HCT116 (cell line): ENCODE measurements around the gene RASGEF1C. TPM values are rescaled to one million over a fixed set of nuclear protein-coding genes. Genes with fewer than 3 reads are reported as not detected.

ENCODE experiments used
- ATAC-seq: fragments of 200-7000 bp; cut with Tn5 transposase; 2 replicates; pipeline ENCODE4 v1.9.1; 2020; ENCODE audit warnings: mild to moderate bottlenecking, moderate library complexity
- BruUV-seq: library from RNA; stranded (reverse); fragments of 400-500 nt; replicated peaks from 2 replicates; lab custom pipeline; 2021; lab: Mats Ljungman, UMichigan
- CTCF ChIA-PET: fragments of 300-600 bp; sonication (Branson Sonifier 250); formaldehyde crosslinking; loops from one replicate; lab custom pipeline; 2021; ENCODE audit warnings: antibody characterized with exemption; lab: Charles Lee
- POLR2A ChIA-PET: fragments of 300-600, 350-600 bp; sonication (Branson Sonifier 250); formaldehyde crosslinking; loops from one replicate; lab custom pipeline; 2021; ENCODE audit warnings: antibody characterized with exemption; lab: Charles Lee
- RAD21 ChIA-PET, 2 experiments: fragments of 300-600 bp; sonication (Branson Sonifier 250); formaldehyde crosslinking; loops; one replicate each; lab custom pipeline; 2023; ENCODE audit warnings: low total read pairs in 2 of 2; ENCODE audit not compliant: uncharacterized antibody in 2 of 2, unreplicated experiment in 2 of 2, low non-redundant PET in 1 of 2; lab: Charles Lee
- DNase-seq: peaks from one replicate; pipeline ENCODE4 v3.0.0-alpha.2; 2010; ENCODE audit warnings: low read depth, low spot score
- H2AFZ ChIP-seq: fragments of 200-600 bp; shearing (Covaris generic), sonication (generic); 2 replicates; pipeline ENCODE4 v1.6.1; 2017; ENCODE audit warnings: low read depth, mixed run types, mixed read lengths, antibody characterized with exemption, low read length; ENCODE audit not compliant: poor library complexity, severe bottlenecking
- H3K27ac ChIP-seq: 2 replicates; pipeline ENCODE4 v1.5.1; 2012; ENCODE audit warnings: low read depth, low read length
- H3K27me3 ChIP-seq: fragments of 200-600 bp; sonication (generic); 2 replicates; pipeline ENCODE4 v1.6.1; 2016; ENCODE audit warnings: mixed run types, low read length, mixed read lengths; ENCODE audit not compliant: insufficient read depth
- H3K36me3 ChIP-seq, 2 experiments: fragments of 200-500 bp in 1 of 2; fragments of 200-600 bp in 1 of 2; sonication (Bioruptor generic) in 1 of 2; sonication (generic) in 1 of 2; 2 replicates each; pipeline versions ENCODE4 v1.5.1 to v1.6.1; 2014 to 2016; ENCODE audit warnings: low read length in 2 of 2, inconsistent platforms in 1 of 2, mixed read lengths in 1 of 2, mixed run types in 1 of 2; ENCODE audit not compliant: insufficient read depth in 2 of 2, control insufficient read depth in 1 of 2
- H3K4me1 ChIP-seq, 2 experiments: fragments of 200-600 bp in 1 of 2; sonication (generic) in 1 of 2; 2 replicates each; pipeline versions ENCODE4 v1.5.1 to v1.6.1; 2012 to 2017; ENCODE audit warnings: low read length in 2 of 2, inconsistent platforms in 1 of 2, mild to moderate bottlenecking in 1 of 2, mixed read lengths in 1 of 2, mixed run types in 1 of 2, moderate library complexity in 1 of 2; ENCODE audit not compliant: insufficient read depth in 2 of 2, control insufficient read depth in 1 of 2
- H3K4me2 ChIP-seq: fragments of 200-600 bp; sonication (generic); 2 replicates; pipeline ENCODE4 v1.6.1; 2017; ENCODE audit warnings: mixed run types, low read length, mixed read lengths
- H3K4me3 ChIP-seq, 2 experiments: fragments of 200-600 bp in 1 of 2; sonication (generic) in 1 of 2; replicated peaks in 1 of 2; 2 replicates each; pipeline ENCODE4 v1.5.1; 2011 to 2016; ENCODE audit warnings: low read length in 2 of 2, control low read depth in 1 of 2, low read depth in 1 of 2, mild to moderate bottlenecking in 1 of 2, mixed read lengths in 1 of 2, mixed run types in 1 of 2
- H3K79me2 ChIP-seq: fragments of 200-600 bp; sonication (generic); 2 replicates; pipeline ENCODE4 v1.6.1; 2017; ENCODE audit warnings: mild to moderate bottlenecking, mixed run types, low read length, moderate library complexity, mixed read lengths; ENCODE audit not compliant: insufficient read depth
- H3K9ac ChIP-seq: fragments of 200-600 bp; sonication (generic); 2 replicates; pipeline ENCODE4 v1.6.1; 2016; ENCODE audit warnings: low read length, mixed read lengths
- H3K9me2 ChIP-seq: fragments of 200-600 bp; sonication (generic), shearing (Covaris generic); 2 replicates; pipeline ENCODE4 v1.6.1; 2017; ENCODE audit warnings: mixed run types, mild to moderate bottlenecking, moderate library complexity; ENCODE audit not compliant: insufficient read depth
- H3K9me3 ChIP-seq, 2 experiments: fragments of 200-500 bp in 1 of 2; fragments of 200-600 bp in 1 of 2; sonication (Bioruptor generic) in 1 of 2; sonication (generic) in 1 of 2; 2 replicates each; pipeline ENCODE4 v1.6.1; 2014 to 2017; ENCODE audit warnings: low read length in 2 of 2, mixed read lengths in 2 of 2, inconsistent platforms in 1 of 2, low read depth in 1 of 2, mild to moderate bottlenecking in 1 of 2, mixed run types in 1 of 2, moderate library complexity in 1 of 2; ENCODE audit not compliant: control insufficient read depth in 1 of 2, insufficient read depth in 1 of 2
- H4K20me1 ChIP-seq: fragments of 200-600 bp; sonication (generic), shearing (Covaris generic); 2 replicates; pipeline ENCODE4 v1.6.1; 2017; ENCODE audit warnings: mixed run types, mild to moderate bottlenecking, moderate library complexity; ENCODE audit not compliant: insufficient read depth
- EGR1 ChIP-seq: IDR thresholded peaks from 2 replicates; pipeline ENCODE4 v1.6.1; 2012; ENCODE audit warnings: low read depth
- ELF1 ChIP-seq: IDR thresholded peaks from 2 replicates; pipeline ENCODE4 v1.6.1; 2012; ENCODE audit warnings: low read depth, borderline replicate concordance
- EZH2phosphoT487 ChIP-seq: fragments of 200-600 bp; IDR thresholded peaks from 2 replicates; pipeline ENCODE4 v1.6.1; 2018; ENCODE audit warnings: antibody characterized with exemption, borderline replicate concordance
- RAD21 ChIP-seq: IDR thresholded peaks from 2 replicates; pipeline ENCODE4 v1.6.1; 2012; ENCODE audit warnings: low read depth, mild to moderate bottlenecking
- SRF ChIP-seq: IDR thresholded peaks from 2 replicates; pipeline ENCODE4 v1.6.1; 2012; ENCODE audit warnings: low read depth
- YY1 ChIP-seq: IDR thresholded peaks from 2 replicates; pipeline ENCODE4 v1.6.1; 2011; ENCODE audit warnings: low read length, low read depth, moderate library complexity, mild to moderate bottlenecking; ENCODE audit not compliant: insufficient replicate concordance; ENCODE audit errors: extremely low read depth
- ZFX ChIP-seq: fragments of 450-650 bp; IDR thresholded peaks from 2 replicates; pipeline ENCODE4 v1.6.1; 2017
- ZNF274 ChIP-seq: fragments of 200-500 bp; sonication (Bioruptor generic); IDR thresholded peaks from 2 replicates; pipeline ENCODE4 v1.6.1; 2014; ENCODE audit warnings: mild to moderate bottlenecking, low read depth, low read length, inconsistent platforms
- intact Hi-C: fragments of 100-400 bp; cut with micrococcal nuclease; formaldehyde crosslinking; loops from 2 replicates; pipeline ENCODE4 v1.10.0; 2022
- total RNA-seq: library from RNA; stranded (reverse); gene quantifications from one replicate; pipeline ENCODE4 v1.2.1, GENCODE V29; 2021; ENCODE audit not compliant: unreplicated experiment
- TF ChIP-seq, protein P1 (sequence below), 3 experiments: fragments of 200-600 bp in 1 of 3; sonication (generic) in 1 of 3; IDR thresholded peaks in 2 of 3; conservative IDR thresholded peaks in 1 of 3; 2 replicates each; pipeline ENCODE4 v1.5.1; 2012 to 2017; ENCODE audit warnings: low read depth in 2 of 3, low read length in 2 of 3, antibody characterized with exemption in 1 of 3, borderline replicate concordance in 1 of 3, control low read depth in 1 of 3, mild to moderate bottlenecking in 1 of 3, mixed read lengths in 1 of 3, mixed run types in 1 of 3, moderate library complexity in 1 of 3; ENCODE audit not compliant: insufficient read depth in 1 of 3
- TF ChIP-seq, protein P2 (sequence below): IDR thresholded peaks from 2 replicates; pipeline ENCODE4 v1.6.1; 2012; ENCODE audit warnings: low read depth
- TF ChIP-seq, protein P3 (sequence below): IDR thresholded peaks from 2 replicates; pipeline ENCODE4 v1.6.1; 2011; ENCODE audit warnings: mild to moderate bottlenecking, low read length, moderate library complexity; ENCODE audit not compliant: insufficient replicate concordance; ENCODE audit errors: extremely low read depth

The RASGEF1C gene
- total RNA-seq, 1 experiment from 2014 or later: 1.2 TPM

DNA sequence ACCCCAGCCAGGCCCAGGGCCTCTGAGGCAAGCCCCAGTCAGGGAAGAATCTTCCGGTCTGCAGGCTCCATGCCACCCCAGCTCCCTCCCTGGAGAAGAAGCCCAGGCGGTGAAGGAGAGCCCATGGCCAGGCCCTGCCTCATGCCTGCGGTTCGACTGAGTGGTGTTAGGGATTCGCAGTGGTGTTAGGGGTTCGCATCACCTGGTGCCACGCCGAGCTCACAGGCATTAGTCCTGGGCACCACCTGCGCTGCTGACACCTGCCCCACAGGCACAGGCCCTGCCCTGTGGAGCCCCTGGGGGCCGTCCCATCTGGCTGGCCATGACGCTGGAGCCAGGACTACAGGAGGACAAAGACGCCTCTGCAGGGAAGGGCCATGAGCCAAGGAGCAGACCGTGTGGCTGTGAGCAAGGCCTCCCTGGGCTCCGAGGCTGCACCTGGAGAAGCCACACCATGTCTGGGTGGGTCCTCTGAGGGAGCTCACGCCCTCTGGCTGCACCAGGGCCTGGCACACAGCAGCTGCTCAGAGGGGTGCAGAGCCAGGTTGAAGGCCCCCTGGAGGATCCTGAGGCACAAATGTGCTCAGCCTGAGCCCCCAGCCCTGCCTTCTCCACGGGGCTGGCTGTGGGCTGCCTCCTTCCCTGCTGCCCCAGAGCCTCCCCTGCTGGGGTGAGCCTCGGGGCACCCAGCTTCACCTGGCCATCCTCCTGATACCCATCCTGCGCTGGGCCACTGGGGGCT lies 109.8 kb downstream of the RASGEF1C start:
- H3K27ac ChIP-seq: no peak overlapping the region
- RAD21 ChIA-PET: no interaction called here
- no peak overlapping the region for H2AFZ ChIP-seq
- H3K9me3 ChIP-seq: no peaks in the 10 kb centered on the region
- H3K4me1 ChIP-seq: no peaks in the 10 kb centered on the region
- intact Hi-C loops: no loop called here
- CTCF ChIA-PET: no interaction called here
- POLR2A ChIA-PET: no interaction called here
- H3K9me2 ChIP-seq: no peaks in the 10 kb centered on the region
- TF ChIP-seq ZFX (no peak), SRF (no peak)
- no peak overlapping the region for H3K4me3 ChIP-seq
- H3K36me3 ChIP-seq: no peaks in the 10 kb centered on the region
- H3K27me3 ChIP-seq: no peaks in the 10 kb centered on the region
- H4K20me1 ChIP-seq: no peaks in the 10 kb centered on the region
- ATAC-seq: no peak; the same call in 1 of the 2 replicates
- no peak for DNase-seq
- H3K79me2 ChIP-seq: no peaks in the 10 kb centered on the region
- H3K9ac ChIP-seq: no peak overlapping the region
- no TSS peak for BruUV-seq
- H3K4me2 ChIP-seq: no peak overlapping the region

DNA sequence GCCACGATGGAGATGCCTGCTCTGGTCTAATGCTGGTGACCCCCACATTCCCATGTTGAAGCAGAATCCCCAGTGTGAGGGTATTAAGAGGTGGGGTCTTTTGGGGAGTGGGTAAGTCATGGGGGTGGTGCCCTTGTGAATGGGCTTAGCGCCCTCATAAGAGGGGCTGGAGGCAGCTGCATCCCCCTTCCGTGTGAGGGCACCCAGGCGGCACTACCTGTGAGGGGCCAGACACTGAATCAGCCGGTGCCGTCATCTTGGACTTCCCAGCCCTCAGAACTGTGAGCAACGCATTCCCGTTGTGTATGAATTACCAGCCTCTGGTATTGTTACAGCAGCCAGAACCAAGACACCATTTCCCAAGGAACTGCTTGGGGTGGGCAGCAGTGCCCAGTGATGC lies 110.5 kb downstream of the RASGEF1C start:
- no peaks in the 10 kb centered on the region for H3K36me3 ChIP-seq
- no peaks in the 10 kb centered on the region for H3K9me2 ChIP-seq
- no peaks in the 10 kb centered on the region for H4K20me1 ChIP-seq
- no peak overlapping the region for H3K9ac ChIP-seq
- ChIA-PET RAD21 (no interaction called here), POLR2A (no interaction called here), CTCF (no interaction called here)
- H3K4me1 ChIP-seq: no peaks in the 10 kb centered on the region
- H3K27ac ChIP-seq: no peak overlapping the region
- H3K4me3 ChIP-seq: no peak overlapping the region
- H3K4me2 ChIP-seq: no peak overlapping the region
- no peaks in the 10 kb centered on the region for H3K27me3 ChIP-seq
- ATAC-seq (no peak), DNase-seq (no peak)
- H2AFZ ChIP-seq: no peak overlapping the region
- no peaks in the 10 kb centered on the region for H3K9me3 ChIP-seq
- intact Hi-C loops: no loop called here
- no peaks in the 10 kb centered on the region for H3K79me2 ChIP-seq
- BruUV-seq: no TSS peak
- TF ChIP-seq, protein P1, sequence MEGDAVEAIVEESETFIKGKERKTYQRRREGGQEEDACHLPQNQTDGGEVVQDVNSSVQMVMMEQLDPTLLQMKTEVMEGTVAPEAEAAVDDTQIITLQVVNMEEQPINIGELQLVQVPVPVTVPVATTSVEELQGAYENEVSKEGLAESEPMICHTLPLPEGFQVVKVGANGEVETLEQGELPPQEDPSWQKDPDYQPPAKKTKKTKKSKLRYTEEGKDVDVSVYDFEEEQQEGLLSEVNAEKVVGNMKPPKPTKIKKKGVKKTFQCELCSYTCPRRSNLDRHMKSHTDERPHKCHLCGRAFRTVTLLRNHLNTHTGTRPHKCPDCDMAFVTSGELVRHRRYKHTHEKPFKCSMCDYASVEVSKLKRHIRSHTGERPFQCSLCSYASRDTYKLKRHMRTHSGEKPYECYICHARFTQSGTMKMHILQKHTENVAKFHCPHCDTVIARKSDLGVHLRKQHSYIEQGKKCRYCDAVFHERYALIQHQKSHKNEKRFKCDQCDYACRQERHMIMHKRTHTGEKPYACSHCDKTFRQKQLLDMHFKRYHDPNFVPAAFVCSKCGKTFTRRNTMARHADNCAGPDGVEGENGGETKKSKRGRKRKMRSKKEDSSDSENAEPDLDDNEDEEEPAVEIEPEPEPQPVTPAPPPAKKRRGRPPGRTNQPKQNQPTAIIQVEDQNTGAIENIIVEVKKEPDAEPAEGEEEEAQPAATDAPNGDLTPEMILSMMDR (IDR thresholded peaks at IDR 0.05 in 2 of 3, conservative IDR thresholded peaks at IDR 0.05 in 1 of 3; ENCODE audit: borderline replicate concordance in 1 of 3, insufficient read depth in 1 of 3, low read depth in 2 of 3, low read length in 2 of 3): no peak
- TF ChIP-seq ELF1 (no peak), YY1 (no peak), EGR1 (no peak), ZNF274 (no peak), RAD21 (no peak), ZFX (no peak), EZH2phosphoT487 (no peak)
- TF ChIP-seq, protein P2, sequence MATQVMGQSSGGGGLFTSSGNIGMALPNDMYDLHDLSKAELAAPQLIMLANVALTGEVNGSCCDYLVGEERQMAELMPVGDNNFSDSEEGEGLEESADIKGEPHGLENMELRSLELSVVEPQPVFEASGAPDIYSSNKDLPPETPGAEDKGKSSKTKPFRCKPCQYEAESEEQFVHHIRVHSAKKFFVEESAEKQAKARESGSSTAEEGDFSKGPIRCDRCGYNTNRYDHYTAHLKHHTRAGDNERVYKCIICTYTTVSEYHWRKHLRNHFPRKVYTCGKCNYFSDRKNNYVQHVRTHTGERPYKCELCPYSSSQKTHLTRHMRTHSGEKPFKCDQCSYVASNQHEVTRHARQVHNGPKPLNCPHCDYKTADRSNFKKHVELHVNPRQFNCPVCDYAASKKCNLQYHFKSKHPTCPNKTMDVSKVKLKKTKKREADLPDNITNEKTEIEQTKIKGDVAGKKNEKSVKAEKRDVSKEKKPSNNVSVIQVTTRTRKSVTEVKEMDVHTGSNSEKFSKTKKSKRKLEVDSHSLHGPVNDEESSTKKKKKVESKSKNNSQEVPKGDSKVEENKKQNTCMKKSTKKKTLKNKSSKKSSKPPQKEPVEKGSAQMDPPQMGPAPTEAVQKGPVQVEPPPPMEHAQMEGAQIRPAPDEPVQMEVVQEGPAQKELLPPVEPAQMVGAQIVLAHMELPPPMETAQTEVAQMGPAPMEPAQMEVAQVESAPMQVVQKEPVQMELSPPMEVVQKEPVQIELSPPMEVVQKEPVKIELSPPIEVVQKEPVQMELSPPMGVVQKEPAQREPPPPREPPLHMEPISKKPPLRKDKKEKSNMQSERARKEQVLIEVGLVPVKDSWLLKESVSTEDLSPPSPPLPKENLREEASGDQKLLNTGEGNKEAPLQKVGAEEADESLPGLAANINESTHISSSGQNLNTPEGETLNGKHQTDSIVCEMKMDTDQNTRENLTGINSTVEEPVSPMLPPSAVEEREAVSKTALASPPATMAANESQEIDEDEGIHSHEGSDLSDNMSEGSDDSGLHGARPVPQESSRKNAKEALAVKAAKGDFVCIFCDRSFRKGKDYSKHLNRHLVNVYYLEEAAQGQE: no peak
- TF ChIP-seq, protein P3, sequence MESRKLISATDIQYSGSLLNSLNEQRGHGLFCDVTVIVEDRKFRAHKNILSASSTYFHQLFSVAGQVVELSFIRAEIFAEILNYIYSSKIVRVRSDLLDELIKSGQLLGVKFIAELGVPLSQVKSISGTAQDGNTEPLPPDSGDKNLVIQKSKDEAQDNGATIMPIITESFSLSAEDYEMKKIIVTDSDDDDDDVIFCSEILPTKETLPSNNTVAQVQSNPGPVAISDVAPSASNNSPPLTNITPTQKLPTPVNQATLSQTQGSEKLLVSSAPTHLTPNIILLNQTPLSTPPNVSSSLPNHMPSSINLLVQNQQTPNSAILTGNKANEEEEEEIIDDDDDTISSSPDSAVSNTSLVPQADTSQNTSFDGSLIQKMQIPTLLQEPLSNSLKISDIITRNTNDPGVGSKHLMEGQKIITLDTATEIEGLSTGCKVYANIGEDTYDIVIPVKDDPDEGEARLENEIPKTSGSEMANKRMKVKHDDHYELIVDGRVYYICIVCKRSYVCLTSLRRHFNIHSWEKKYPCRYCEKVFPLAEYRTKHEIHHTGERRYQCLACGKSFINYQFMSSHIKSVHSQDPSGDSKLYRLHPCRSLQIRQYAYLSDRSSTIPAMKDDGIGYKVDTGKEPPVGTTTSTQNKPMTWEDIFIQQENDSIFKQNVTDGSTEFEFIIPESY: no peak
